ENCODE results near the gene CDNF. TPM values are rescaled to one million over a fixed set of nuclear protein-coding genes. Genes with fewer than 3 reads are reported as not detected.

Gene CDNF
- total RNA-seq (2022; extraction: Qiagen RNA extraction), result 0.86 to 2.1 TPM (median 1.3 TPM) in 5 replicates

DNA sequence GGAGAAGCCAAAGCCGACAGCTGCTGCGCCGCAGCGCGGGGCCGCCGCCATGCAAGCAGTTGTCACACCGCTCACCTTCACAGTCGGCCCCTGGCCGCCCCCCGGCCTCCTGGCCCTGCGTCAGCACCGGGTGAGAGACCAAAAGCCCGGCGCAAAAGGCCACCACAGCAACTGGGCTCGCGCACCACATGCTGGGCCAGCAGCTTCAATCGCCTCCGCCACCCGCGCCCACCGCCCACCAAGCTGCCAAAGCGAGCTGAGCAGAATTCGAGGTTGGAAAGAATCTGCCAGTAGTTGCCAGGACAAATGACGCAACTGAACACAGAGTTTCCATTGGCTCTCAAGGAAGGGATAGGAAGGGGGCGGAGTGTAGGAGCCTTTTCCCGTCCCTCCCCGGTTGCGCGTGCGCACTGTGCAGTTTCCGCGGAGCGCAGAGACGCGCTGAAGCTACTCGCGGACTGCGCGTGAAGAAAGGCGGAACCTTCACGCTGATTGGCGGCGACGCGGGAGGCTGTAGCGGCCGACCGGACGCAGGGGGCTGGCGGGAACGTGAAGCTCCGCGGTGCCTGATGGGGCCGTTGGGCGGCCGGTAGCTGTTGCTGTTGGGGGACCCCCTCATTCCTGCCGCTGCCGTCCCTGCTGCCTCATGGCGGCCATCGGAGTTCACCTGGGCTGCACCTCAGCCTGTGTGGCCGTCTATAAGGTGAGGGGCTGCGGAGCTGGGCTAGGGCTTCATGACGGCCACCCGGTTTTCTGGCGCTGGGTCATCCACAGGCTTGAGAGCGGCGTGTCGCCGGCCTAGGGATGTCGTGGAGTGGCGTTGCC lies at the start of gene CDNF, which contains the start of the genes HSPA14 and MSANTD7:
TSS of gene CDNF (minus strand) at position 281 of the 825 bp plus-strand sequence. CDS start at position 190, 91 bp downstream.
TSS of gene HSPA14 (plus strand) at position 550 of the 825 bp plus-strand sequence. CDS start at position 647, 97 bp downstream.
TSS of gene MSANTD7 (plus strand) at position 550 of the 825 bp plus-strand sequence. CDS start 3,979 bp downstream, outside the sequence.

DNA sequence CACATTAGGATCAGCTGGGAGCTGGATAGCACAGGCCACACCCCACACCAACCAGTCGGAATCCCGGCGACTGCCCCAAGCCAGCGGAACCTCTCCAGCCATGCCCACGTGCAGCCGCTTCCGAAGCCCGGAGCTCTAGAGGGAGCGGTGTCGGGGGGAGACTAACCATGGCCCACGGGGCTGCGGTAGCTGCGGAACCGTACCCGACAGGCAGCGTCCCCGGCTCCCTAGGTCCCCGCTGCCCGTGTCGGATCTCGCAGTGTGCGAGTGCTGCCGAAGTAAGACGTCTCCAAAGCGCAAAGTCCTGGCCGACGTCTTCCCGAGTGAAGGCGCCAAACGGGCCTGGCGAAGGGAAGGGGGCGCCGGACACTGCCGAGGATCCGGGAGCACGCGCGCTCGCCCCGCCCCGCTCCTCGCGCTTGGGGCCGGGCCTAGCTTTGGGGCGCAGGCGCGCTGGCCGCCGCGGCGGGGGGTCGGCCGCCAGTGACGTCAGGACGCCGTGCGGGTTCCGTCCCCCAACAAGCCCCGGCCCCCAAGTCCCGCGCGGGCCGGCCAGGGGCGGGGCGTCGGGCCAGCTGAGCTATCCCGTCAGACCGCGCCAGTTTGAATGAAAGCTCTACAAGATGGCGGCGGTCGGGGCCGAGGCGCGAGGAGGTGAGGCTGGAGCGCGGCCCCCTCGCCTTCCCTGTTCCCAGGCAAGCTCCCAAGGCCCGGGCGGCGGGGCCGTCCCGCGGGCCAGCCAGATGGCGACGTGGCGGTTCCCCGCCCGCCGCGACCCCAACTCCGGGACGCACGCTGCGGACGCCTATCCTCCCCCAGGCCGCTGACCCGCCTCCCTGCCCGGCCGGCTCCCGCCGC lies 40.7 kb upstream of the CDNF start, which contains the start of gene SUV39H2:
TSS of gene SUV39H2 (plus strand) at position 601 of the 858 bp plus-strand sequence. CDS start at position 624, 23 bp downstream.

DNA sequence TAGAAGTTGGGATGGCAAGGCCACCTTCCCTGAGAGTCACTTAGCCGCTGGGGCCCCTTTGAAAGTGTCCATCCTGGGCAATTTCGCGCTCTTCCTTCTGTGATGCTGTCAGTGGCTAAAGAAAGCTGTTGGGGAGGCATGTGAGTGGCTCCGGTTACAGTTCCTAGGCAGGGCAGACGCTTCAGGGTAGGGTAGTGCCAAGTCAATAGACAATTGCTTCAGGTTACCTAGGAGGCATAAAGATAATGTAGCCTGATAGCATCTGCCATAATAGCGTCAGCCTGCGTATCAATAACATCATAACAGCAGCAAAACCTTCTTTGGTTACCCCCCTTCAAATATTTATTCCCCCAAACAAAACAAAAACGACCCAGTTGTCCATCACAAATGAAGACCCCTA lies 63.0 kb downstream of the CDNF start, which contains the start of gene FAM107B:
TSS of gene FAM107B (minus strand) at position 101 of the 400 bp plus-strand sequence. CDS start 234 bp downstream, outside the sequence.

Other genes with a start within 250 kb of the CDNF start
- 100 to 136 TPM (median 120 TPM) in 5 replicates for gene FAM107B, start 63.1 kb downstream of the CDNF start, total RNA-seq (2022; extraction: Qiagen RNA extraction)
- gene HSPA14, start 269 bp upstream of the CDNF start, total RNA-seq (2022; extraction: Qiagen RNA extraction), result 39.5 to 43.0 TPM (median 42.3 TPM) in 5 replicates
- 10.8 to 11.9 TPM (median 10.9 TPM) in 5 replicates for gene MSANTD7, start 269 bp upstream of the CDNF start, total RNA-seq (2022; extraction: Qiagen RNA extraction)
- 18.3 to 23.1 TPM (median 20.3 TPM) in 5 replicates for gene SUV39H2, start 40.8 kb upstream of the CDNF start, total RNA-seq (2022; extraction: Qiagen RNA extraction)
- 4.6 to 7.4 TPM (median 6.5 TPM) in 5 replicates for gene DCLRE1C, start 116.1 kb upstream of the CDNF start, total RNA-seq (2022; extraction: Qiagen RNA extraction)
- gene MEIG1, start 121.4 kb upstream of the CDNF start, total RNA-seq (2022; extraction: Qiagen RNA extraction), result 0.41 to 1.2 TPM (median 0.77 TPM) in 5 replicates
- gene OLAH, start 205.9 kb upstream of the CDNF start, total RNA-seq (2022; extraction: Qiagen RNA extraction), result 0.90 to 1.1 TPM (median 1.0 TPM) in 5 replicates